Measurements from ENCODE around the gene UBE3B. TPM values are rescaled to one million over a fixed set of nuclear protein-coding genes. Genes with fewer than 3 reads are reported as not detected.

The UBE3B gene
- total RNA-seq, 1 experiment from 2014 or later: 38.4 TPM

- intact Hi-C loops (cut with micrococcal nuclease; ENCODE audit: unreplicated experiment): no loop called here
- Mint-ChIP-seq H3K27ac (ENCODE audit: unreplicated experiment) (no peak overlapping the region), H3K36me3 (ENCODE audit: insufficient read depth, unreplicated experiment) (peaks cover 54% of the 10 kb centered on the region), H3K4me3 (ENCODE audit: unreplicated experiment) (no peak overlapping the region), H3K4me1 (ENCODE audit: low read depth, unreplicated experiment) (no peaks in the 10 kb centered on the region), H3K27me3 (ENCODE audit: insufficient read depth, unreplicated experiment) (no peaks in the 10 kb centered on the region), H3K9me3 (ENCODE audit: unreplicated experiment) (no peaks in the 10 kb centered on the region)
- DNase-seq: no peak
- POLR2A ChIA-PET: no interaction called here
- Histone ChIP-seq H3K27me3 (replicated peaks; ENCODE audit: control insufficient read depth, insufficient read depth, low read length) (no peaks in the 10 kb centered on the region), H3K4me1 (no peaks in the 10 kb centered on the region; the same call in 1 of the 2 replicates), H3K4me3 (ENCODE audit: low read depth, low read length) (no peak overlapping the region), H3K36me3 (ENCODE audit: control insufficient read depth, insufficient read depth, low read length) (peaks cover 3% of the 10 kb centered on the region), H3K9me3 (no peaks in the 10 kb centered on the region)
- TF ChIP-seq, protein P1, sequence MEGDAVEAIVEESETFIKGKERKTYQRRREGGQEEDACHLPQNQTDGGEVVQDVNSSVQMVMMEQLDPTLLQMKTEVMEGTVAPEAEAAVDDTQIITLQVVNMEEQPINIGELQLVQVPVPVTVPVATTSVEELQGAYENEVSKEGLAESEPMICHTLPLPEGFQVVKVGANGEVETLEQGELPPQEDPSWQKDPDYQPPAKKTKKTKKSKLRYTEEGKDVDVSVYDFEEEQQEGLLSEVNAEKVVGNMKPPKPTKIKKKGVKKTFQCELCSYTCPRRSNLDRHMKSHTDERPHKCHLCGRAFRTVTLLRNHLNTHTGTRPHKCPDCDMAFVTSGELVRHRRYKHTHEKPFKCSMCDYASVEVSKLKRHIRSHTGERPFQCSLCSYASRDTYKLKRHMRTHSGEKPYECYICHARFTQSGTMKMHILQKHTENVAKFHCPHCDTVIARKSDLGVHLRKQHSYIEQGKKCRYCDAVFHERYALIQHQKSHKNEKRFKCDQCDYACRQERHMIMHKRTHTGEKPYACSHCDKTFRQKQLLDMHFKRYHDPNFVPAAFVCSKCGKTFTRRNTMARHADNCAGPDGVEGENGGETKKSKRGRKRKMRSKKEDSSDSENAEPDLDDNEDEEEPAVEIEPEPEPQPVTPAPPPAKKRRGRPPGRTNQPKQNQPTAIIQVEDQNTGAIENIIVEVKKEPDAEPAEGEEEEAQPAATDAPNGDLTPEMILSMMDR (IDR thresholded peaks at IDR 0.05; ENCODE audit: insufficient read depth in 1 of 2, low read depth in 1 of 2, low read length in 1 of 2, severe bottlenecking in 1 of 2, unreplicated experiment in 1 of 2): no peak
- no TSS peak for BruUV-seq (replicated peaks)
- CTCF ChIA-PET: interaction anchor here (0.7 kb wide), 1 partner anchor 1002 kb away, joined by 3 read pairs; no protein-coding TSS in a partner anchor
Observed at GRCh38 chr12:109567967-109568366, 90.5 kb downstream of the UBE3B start.

- no peak overlapping the region for H3K4me3 Mint-ChIP-seq (ENCODE audit: unreplicated experiment)
- peaks cover 54% of the 10 kb centered on the region for H3K36me3 Mint-ChIP-seq (ENCODE audit: insufficient read depth, unreplicated experiment)
- Histone ChIP-seq H3K9me3 (no peaks in the 10 kb centered on the region), H3K4me1 (no peaks in the 10 kb centered on the region; the same call in 1 of the 2 replicates), H3K4me3 (ENCODE audit: low read depth, low read length) (no peak overlapping the region), H3K36me3 (ENCODE audit: control insufficient read depth, insufficient read depth, low read length) (peaks cover under 1% of the 10 kb centered on the region), H3K27me3 (replicated peaks; ENCODE audit: control insufficient read depth, insufficient read depth, low read length) (no peaks in the 10 kb centered on the region)
- BruUV-seq (replicated peaks): no TSS peak
- no peak for DNase-seq
- TF ChIP-seq, protein P1 (IDR thresholded peaks at IDR 0.05; ENCODE audit: insufficient read depth in 1 of 2, low read depth in 1 of 2, low read length in 1 of 2, severe bottlenecking in 1 of 2, unreplicated experiment in 1 of 2): no peak
- H3K27me3 Mint-ChIP-seq (ENCODE audit: insufficient read depth, unreplicated experiment): no peaks in the 10 kb centered on the region
- H3K4me1 Mint-ChIP-seq (ENCODE audit: low read depth, unreplicated experiment): no peaks in the 10 kb centered on the region
- no peak overlapping the region for H3K27ac Mint-ChIP-seq (ENCODE audit: unreplicated experiment)
- intact Hi-C loops (cut with micrococcal nuclease; ENCODE audit: unreplicated experiment): no loop called here
- no peaks in the 10 kb centered on the region for H3K9me3 Mint-ChIP-seq (ENCODE audit: unreplicated experiment)
- ChIA-PET CTCF (interaction anchor here (0.7 kb wide), 1 partner anchor 1002 kb away, joined by 3 read pairs; no protein-coding TSS in a partner anchor), POLR2A (no interaction called here)
Observed at GRCh38 chr12:109568486-109568885, 91.1 kb downstream of the UBE3B start.

DNA sequence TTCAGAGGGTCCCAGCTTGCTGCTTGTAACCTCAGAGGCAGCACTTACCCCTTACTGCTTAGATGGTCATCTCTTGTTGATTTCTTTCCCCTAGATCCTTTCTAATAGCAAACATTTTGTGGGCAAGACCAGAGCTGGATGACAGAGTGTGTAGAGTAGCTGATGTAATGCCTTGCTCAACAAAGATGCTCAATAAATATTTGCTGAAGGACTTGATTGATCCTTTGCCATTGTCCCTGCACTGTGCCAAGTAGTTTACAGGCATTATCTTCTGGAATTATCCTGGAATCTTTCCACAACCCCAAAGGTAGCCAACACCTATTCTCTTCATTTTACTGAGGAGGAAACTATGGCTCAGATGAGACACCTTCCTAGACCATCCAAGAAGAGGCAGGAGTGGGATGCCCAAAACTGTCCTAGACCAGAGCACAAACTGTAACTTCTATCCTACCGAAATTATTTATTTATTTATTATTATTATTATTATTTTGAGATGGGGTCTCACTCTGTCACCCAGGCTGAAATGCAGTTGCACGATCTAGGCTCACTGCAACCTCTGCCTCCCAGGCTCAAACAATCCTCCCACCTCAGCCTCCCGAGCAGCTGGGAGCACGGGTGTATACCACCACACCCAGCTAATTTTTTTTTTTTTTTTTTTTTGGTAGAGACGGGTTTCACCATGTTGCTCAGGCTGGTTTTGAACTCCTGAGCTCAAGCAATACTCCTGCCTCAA is 94.5 kb downstream of the UBE3B start:
- Mint-ChIP-seq H3K9me3 (ENCODE audit: unreplicated experiment) (no peaks in the 10 kb centered on the region), H3K27me3 (ENCODE audit: insufficient read depth, unreplicated experiment) (no peaks in the 10 kb centered on the region), H3K4me1 (ENCODE audit: low read depth, unreplicated experiment) (no peaks in the 10 kb centered on the region), H3K27ac (ENCODE audit: unreplicated experiment) (no peak overlapping the region), H3K36me3 (ENCODE audit: insufficient read depth, unreplicated experiment) (peaks cover 48% of the 10 kb centered on the region), H3K4me3 (ENCODE audit: unreplicated experiment) (no peak overlapping the region)
- TF ChIP-seq, protein P1 (IDR thresholded peaks at IDR 0.05; ENCODE audit: insufficient read depth in 1 of 2, low read depth in 1 of 2, low read length in 1 of 2, severe bottlenecking in 1 of 2, unreplicated experiment in 1 of 2): no peak
- DNase-seq: no peak
- Histone ChIP-seq H3K4me1 (no peaks in the 10 kb centered on the region; the same call in 1 of the 2 replicates), H3K9me3 (no peaks in the 10 kb centered on the region), H3K27me3 (replicated peaks; ENCODE audit: control insufficient read depth, insufficient read depth, low read length) (no peaks in the 10 kb centered on the region), H3K4me3 (ENCODE audit: low read depth, low read length) (no peak overlapping the region), H3K36me3 (ENCODE audit: control insufficient read depth, insufficient read depth, low read length) (no peaks in the 10 kb centered on the region; the same call in 1 of the 2 replicates)
- intact Hi-C loops (cut with micrococcal nuclease; ENCODE audit: unreplicated experiment): loop anchor here (2.0 to 5.0 kb wide), 2 partner anchors 53 to 1170 kb away; partner anchors contain the start of gene PPP1CC
- ChIA-PET CTCF (no interaction called here), POLR2A (interaction anchor here (0.6 kb wide), 1 partner anchor 11 kb away, joined by 4 read pairs; no protein-coding TSS in a partner anchor)
- no TSS peak for BruUV-seq (replicated peaks)

All from Caco-2 (cell line).